ENCODE measurements around the gene VAPB. TPM values are rescaled to one million over a fixed set of nuclear protein-coding genes. Genes with fewer than 3 reads are reported as not detected.

The VAPB gene
- polyA plus RNA-seq, 1 donor (not counting 4 experiments of a cell fraction or from before 2014, with no cell fraction given), result 38.0 TPM

GRCh38 chr20:58436868-58437645 lies 48.0 kb downstream of the VAPB start:
- TF ChIP-seq EZH2 (IDR thresholded peaks at IDR 0.05; ENCODE audit: low read length), result no peak
- no peak for TF ChIP-seq CTCF (optimal IDR thresholded peaks at IDR 0.05 in 1 of 3, IDR thresholded peaks at IDR 0.05 in 1 of 3, conservative IDR thresholded peaks at IDR 0.05 in 1 of 3; ENCODE audit: extremely low read depth in 1 of 3, insufficient read depth in 2 of 3, low read length in 3 of 3)
- Histone ChIP-seq H3K4me3 (ENCODE audit: control insufficient read depth in 2 of 3, extremely low read depth in 1 of 3, insufficient read depth in 2 of 3, low read depth in 1 of 3, low read length in 3 of 3) (no peak overlapping the region), H3K27me3 (ENCODE audit: control insufficient read depth, extremely low read depth, insufficient read depth, low read length) (no peaks in the 10 kb centered on the region), H3K36me3 (ENCODE audit: control insufficient read depth in 2 of 2, extremely low read depth in 1 of 2, insufficient read depth in 2 of 2, low read length in 2 of 2) (peaks cover 10 to 28% of the 10 kb centered on the region in 2 experiments), H3K9me1 (ENCODE audit: control insufficient read depth, extremely low read depth, insufficient read depth, low read length) (no peaks in the 10 kb centered on the region), H3K4me2 (ENCODE audit: control insufficient read depth, extremely low read depth, insufficient read depth, low read depth, low read length) (no peak overlapping the region), H3K9ac (ENCODE audit: control insufficient read depth, extremely low read depth, insufficient read depth, low read length) (no peak overlapping the region), H4K20me1 (ENCODE audit: control insufficient read depth, extremely low read depth, insufficient read depth, low read length) (peaks cover 3% of the 10 kb centered on the region), H3K27ac (ENCODE audit: control insufficient read depth, insufficient read depth, low read length) (no peak overlapping the region), H3K79me2 (ENCODE audit: control insufficient read depth, insufficient read depth, low read length) (peaks cover 66% of the 10 kb centered on the region), H3K4me1 (ENCODE audit: control insufficient read depth, extremely low read depth, insufficient read depth, low read length) (peaks cover 8% of the 10 kb centered on the region), H2AFZ (ENCODE audit: control insufficient read depth, low read length) (no peak overlapping the region), H3K9me3 (ENCODE audit: control insufficient read depth, low read depth, low read length) (no peaks in the 10 kb centered on the region)
- DNase-seq (ENCODE audit: low read depth, low spot score) (no peak), FAIRE-seq (no peak)
- dilution Hi-C loops (cut with MboI; ENCODE audit: extremely low pct_ligation_motif_present, low sequenced_read_pairs), result no loop called here

DNA sequence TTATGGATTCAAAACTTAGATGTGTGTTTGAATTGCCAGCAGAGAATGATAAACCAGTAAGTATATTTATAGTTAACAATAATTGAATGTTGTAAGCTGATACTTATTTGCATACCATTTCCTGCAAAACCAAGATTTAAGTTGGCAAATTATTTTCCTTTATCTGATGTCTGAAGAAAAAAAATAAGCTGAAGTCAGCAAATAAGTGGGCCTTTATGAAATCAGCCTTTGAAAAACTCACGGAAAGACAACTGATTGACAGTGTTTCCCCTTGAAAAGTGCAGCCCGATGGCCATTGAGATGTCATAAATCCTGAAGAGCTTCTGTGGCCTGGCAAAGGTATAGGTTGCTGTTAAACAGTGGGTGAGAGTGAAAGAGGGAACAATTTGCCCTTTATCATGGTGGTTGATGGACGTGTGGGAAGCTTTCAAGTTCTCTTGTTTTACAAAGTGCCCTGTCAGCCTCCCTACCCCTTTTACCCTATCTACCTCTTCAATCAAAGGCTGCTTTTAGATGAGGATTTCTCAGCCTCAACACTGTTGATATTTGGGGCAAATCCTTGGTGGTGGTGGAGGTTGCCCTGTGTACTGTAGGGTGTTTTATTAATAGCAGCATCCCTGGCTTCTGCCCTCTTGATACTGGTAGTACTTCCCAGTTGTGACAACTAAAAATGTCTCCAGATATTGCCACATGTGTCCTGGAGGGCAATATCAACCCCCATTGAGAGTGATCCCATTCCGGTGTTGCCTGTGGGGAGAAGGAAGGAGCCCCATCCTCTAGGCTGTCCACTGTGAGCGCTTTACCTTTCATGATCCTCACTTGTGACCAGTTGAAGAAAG lies 50.2 kb downstream of the VAPB start:
- Histone ChIP-seq H3K9me1 (ENCODE audit: control insufficient read depth, extremely low read depth, insufficient read depth, low read length) (no peaks in the 10 kb centered on the region), H3K4me3 (ENCODE audit: control insufficient read depth in 2 of 3, extremely low read depth in 1 of 3, insufficient read depth in 2 of 3, low read depth in 1 of 3, low read length in 3 of 3) (no peak overlapping the region), H3K79me2 (ENCODE audit: control insufficient read depth, insufficient read depth, low read length) (peaks cover 48% of the 10 kb centered on the region), H3K27me3 (ENCODE audit: control insufficient read depth, extremely low read depth, insufficient read depth, low read length) (no peaks in the 10 kb centered on the region), H3K36me3 (ENCODE audit: control insufficient read depth in 2 of 2, extremely low read depth in 1 of 2, insufficient read depth in 2 of 2, low read length in 2 of 2) (peaks cover 17 to 35% of the 10 kb centered on the region in 2 experiments), H3K4me1 (ENCODE audit: control insufficient read depth, extremely low read depth, insufficient read depth, low read length) (no peaks in the 10 kb centered on the region), H3K4me2 (ENCODE audit: control insufficient read depth, extremely low read depth, insufficient read depth, low read depth, low read length) (no peak overlapping the region), H3K9me3 (ENCODE audit: control insufficient read depth, low read depth, low read length) (no peaks in the 10 kb centered on the region), H3K9ac (ENCODE audit: control insufficient read depth, extremely low read depth, insufficient read depth, low read length) (no peak overlapping the region), H3K27ac (ENCODE audit: control insufficient read depth, insufficient read depth, low read length) (no peak overlapping the region), H4K20me1 (ENCODE audit: control insufficient read depth, extremely low read depth, insufficient read depth, low read length) (no peaks in the 10 kb centered on the region), H2AFZ (ENCODE audit: control insufficient read depth, low read length) (no peak overlapping the region)
- no peak for FAIRE-seq
- dilution Hi-C loops (cut with MboI; ENCODE audit: extremely low pct_ligation_motif_present, low sequenced_read_pairs), result no loop called here
- TF ChIP-seq CTCF (optimal IDR thresholded peaks at IDR 0.05 in 1 of 3, IDR thresholded peaks at IDR 0.05 in 1 of 3, conservative IDR thresholded peaks at IDR 0.05 in 1 of 3; ENCODE audit: extremely low read depth in 1 of 3, insufficient read depth in 2 of 3, low read length in 3 of 3) (no peak), EZH2 (IDR thresholded peaks at IDR 0.05; ENCODE audit: low read length) (no peak)
- DNase-seq (ENCODE audit: low read depth, low spot score), result no peak
